Esophagus muscularis mucosa (tissue), 3 donors: Measurements from ENCODE around the gene SPSB2.

ENCODE experiments used
- POLR2A ChIP-seq: fragments of 450-650 bp; IDR thresholded peaks from one replicate; pipeline ENCODE4 v1.6.1; 2017; ENCODE audit warnings: antibody characterized with exemption, moderate library complexity, mild to moderate bottlenecking, low read depth
- POLR2AphosphoS5 ChIP-seq, 2 donors: sonication (generic); formaldehyde crosslinking; IDR thresholded peaks; one replicate each; pipeline ENCODE4 v1.6.1; 2017; ENCODE audit warnings: antibody characterized with exemption in 2 of 2
- TF ChIP-seq, protein P1 (sequence below), 3 experiments: fragments of 200-600 bp in 2 of 3; fragments of 450-650 bp in 1 of 3; sonication (generic) in 2 of 3; IDR thresholded peaks; one replicate each; pipeline ENCODE4 v1.5.1; 2017 to 2019; ENCODE audit warnings: antibody characterized with exemption in 3 of 3, mild to moderate bottlenecking in 2 of 3, moderate library complexity in 1 of 3

DNA sequence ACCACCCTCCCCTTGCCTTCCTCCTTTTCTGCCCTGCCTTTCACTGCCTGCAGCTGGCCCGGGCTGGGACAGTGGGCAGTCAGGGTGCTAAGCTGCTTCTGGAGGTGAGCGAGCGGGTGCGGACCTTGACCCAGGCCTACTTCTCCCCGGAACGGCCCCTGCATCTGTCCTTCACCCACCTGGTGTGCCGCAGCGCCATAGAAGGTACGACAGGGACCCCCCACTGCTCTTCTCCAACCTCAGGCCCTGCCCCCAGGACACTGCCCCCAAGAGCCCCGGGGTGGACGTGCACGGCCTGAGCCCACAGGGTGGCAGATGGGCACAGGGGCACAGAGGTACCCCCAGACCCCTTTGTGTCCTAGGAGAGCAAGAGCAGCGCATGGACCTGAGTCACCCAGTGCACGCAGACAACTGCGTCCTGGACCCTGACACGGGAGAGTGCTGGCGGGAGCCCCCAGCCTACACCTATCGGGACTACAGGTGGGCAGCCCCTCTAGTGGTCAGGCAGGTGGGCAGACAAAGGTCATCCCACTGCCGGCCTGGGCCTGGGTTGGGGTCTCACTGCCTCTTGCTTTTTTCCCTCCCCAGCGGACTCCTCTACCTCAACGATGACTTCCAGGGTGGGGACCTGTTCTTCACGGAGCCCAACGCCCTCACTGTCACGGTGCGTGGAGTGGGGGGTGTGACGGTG lies 35.6 kb downstream of the SPSB2 start:
- TF ChIP-seq, protein P1, sequence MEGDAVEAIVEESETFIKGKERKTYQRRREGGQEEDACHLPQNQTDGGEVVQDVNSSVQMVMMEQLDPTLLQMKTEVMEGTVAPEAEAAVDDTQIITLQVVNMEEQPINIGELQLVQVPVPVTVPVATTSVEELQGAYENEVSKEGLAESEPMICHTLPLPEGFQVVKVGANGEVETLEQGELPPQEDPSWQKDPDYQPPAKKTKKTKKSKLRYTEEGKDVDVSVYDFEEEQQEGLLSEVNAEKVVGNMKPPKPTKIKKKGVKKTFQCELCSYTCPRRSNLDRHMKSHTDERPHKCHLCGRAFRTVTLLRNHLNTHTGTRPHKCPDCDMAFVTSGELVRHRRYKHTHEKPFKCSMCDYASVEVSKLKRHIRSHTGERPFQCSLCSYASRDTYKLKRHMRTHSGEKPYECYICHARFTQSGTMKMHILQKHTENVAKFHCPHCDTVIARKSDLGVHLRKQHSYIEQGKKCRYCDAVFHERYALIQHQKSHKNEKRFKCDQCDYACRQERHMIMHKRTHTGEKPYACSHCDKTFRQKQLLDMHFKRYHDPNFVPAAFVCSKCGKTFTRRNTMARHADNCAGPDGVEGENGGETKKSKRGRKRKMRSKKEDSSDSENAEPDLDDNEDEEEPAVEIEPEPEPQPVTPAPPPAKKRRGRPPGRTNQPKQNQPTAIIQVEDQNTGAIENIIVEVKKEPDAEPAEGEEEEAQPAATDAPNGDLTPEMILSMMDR (IDR thresholded peaks at IDR 0.05) = no peak
- TF ChIP-seq POLR2AphosphoS5 (IDR thresholded peaks at IDR 0.05) (no peak), POLR2A (no peak)
